Stomach (tissue), 9 donors: ENCODE data around the gene GNAT3. TPM values are rescaled to one million over a fixed set of nuclear protein-coding genes. Genes with fewer than 3 reads are reported as not detected.
A peak's percentile ranks its signal among the peaks of the same experiment; 100 is the strongest.

Experiments used
- DNase-seq, 2 donors: peaks; one replicate each; pipeline versions ENCODE4 v3.0.0 to v3.0.0-alpha.2; 2013 to 2019
- H3K27ac ChIP-seq, 5 donors: fragments of 200-600 bp in 4 of 5; sonication (generic) in 4 of 5; one replicate each; pipeline ENCODE4 v1.5.1; 2013 to 2019; ENCODE audit warnings: mild to moderate bottlenecking in 1 of 5, moderate library complexity in 1 of 5
- H3K27me3 ChIP-seq, 3 donors: fragments of 200-600 bp; sonication (generic); one replicate each; pipeline ENCODE4 v1.5.1; 2017 to 2019; ENCODE audit warnings: mixed run types in 1 of 3
- H3K36me3 ChIP-seq, 4 donors: fragments of 200-600 bp; sonication (generic); 1 replicate in 3 of 4; 2 replicates in 1 of 4; pipeline ENCODE4 v1.5.1; 2016 to 2019
- H3K4me1 ChIP-seq, 4 donors: fragments of 200-600 bp; sonication (generic); one replicate each; pipeline ENCODE4 v1.5.1; 2016 to 2019
- H3K4me3 ChIP-seq, 4 donors: fragments of 200-600 bp; sonication (generic) in 3 of 4; one replicate each; pipeline ENCODE4 v1.5.1; 2016 to 2019; ENCODE audit warnings: mild to moderate bottlenecking in 1 of 4
- H3K9me3 ChIP-seq, 4 donors: fragments of 200-600 bp; sonication (generic); one replicate each; pipeline ENCODE4 v1.5.1; 2016 to 2019
- EP300 ChIP-seq: sonication (generic); formaldehyde crosslinking; IDR thresholded peaks from one replicate; pipeline ENCODE4 v1.6.1; 2017; ENCODE audit warnings: antibody characterized with exemption
- POLR2A ChIP-seq, 4 donors: fragments of 450-650 bp; IDR thresholded peaks; one replicate each; pipeline ENCODE4 v1.6.1; 2016; ENCODE audit warnings: antibody characterized with exemption in 4 of 4, control low read depth in 2 of 4, mild to moderate bottlenecking in 1 of 4, moderate library complexity in 1 of 4
- POLR2AphosphoS5 ChIP-seq, 3 donors: sonication (generic); formaldehyde crosslinking; IDR thresholded peaks; one replicate each; pipeline ENCODE4 v1.6.1; 2016; ENCODE audit warnings: antibody characterized with exemption in 3 of 3
- WGBS, 5 donors: extraction: QIAGEN DNeasy Blood & Tissue Kit in 3 of 5; methylation state at CpG; one replicate each; pipeline versions ENCODE4 v1.1.5 to v1.1.7; 2013 to 2018; 5-methylcytosine and 5-hydroxymethylcytosine counted together
- intact Hi-C: fragments of 100-400 bp; cut with DNase I; formaldehyde crosslinking; loops from one replicate; pipeline ENCODE4 v1.15.1; 2023; ENCODE audit warnings: low total_unique reads
- polyA plus RNA-seq, 3 donors: library from polyadenylated mRNA; stranded (reverse); fragments of 200-250 nt; gene quantifications; one replicate each; pipeline ENCODE4 v1.2.3, GENCODE V29; 2013
- total RNA-seq, 5 donors: library from RNA; depleted of rRNA; stranded (reverse); fragments of >200 nt; gene quantifications; one replicate each; pipeline versions ENCODE4 v1.1.0 to v1.2.3, GENCODE V29; 2014 to 2016
- TF ChIP-seq, protein P1 (sequence below), 7 experiments: fragments of 450-650 bp in 4 of 7; fragments of 200-600 bp in 3 of 7; sonication (generic) in 3 of 7; IDR thresholded peaks; one replicate each; pipeline ENCODE4 v1.5.1; 2016 to 2019; ENCODE audit warnings: antibody characterized with exemption in 7 of 7, control low read depth in 2 of 7, mild to moderate bottlenecking in 1 of 7
- donor health status: healthy with polysubstance abuse.
- donor health status: Bipolar disorder and iron deficiency.
- donor health status: healthy.

GNAT3 gene
- total and polyA plus RNA-seq, 8 donors = not detected

- H3K36me3 ChIP-seq = no peaks in the 10 kb centered on the region
- H3K4me3 ChIP-seq = no peak overlapping the region
- intact Hi-C loops = no loop called here
- H3K9me3 ChIP-seq = peaks cover 0 to 10% (median 0%) of the 10 kb centered on the region in 4 donors
- TF ChIP-seq POLR2A (IDR thresholded peaks at IDR 0.05) = no peak
- TF ChIP-seq EP300 = no peak
- TF ChIP-seq POLR2AphosphoS5 (IDR thresholded peaks at IDR 0.05) = no peak
- TF ChIP-seq, protein P1, sequence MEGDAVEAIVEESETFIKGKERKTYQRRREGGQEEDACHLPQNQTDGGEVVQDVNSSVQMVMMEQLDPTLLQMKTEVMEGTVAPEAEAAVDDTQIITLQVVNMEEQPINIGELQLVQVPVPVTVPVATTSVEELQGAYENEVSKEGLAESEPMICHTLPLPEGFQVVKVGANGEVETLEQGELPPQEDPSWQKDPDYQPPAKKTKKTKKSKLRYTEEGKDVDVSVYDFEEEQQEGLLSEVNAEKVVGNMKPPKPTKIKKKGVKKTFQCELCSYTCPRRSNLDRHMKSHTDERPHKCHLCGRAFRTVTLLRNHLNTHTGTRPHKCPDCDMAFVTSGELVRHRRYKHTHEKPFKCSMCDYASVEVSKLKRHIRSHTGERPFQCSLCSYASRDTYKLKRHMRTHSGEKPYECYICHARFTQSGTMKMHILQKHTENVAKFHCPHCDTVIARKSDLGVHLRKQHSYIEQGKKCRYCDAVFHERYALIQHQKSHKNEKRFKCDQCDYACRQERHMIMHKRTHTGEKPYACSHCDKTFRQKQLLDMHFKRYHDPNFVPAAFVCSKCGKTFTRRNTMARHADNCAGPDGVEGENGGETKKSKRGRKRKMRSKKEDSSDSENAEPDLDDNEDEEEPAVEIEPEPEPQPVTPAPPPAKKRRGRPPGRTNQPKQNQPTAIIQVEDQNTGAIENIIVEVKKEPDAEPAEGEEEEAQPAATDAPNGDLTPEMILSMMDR (IDR thresholded peaks at IDR 0.05) = no peak
- WGBS, 5 donors = 86 to 97% (median 93%) methylated on average over 2 of the region's 2 CpGs
- no peak for DNase-seq
- H3K27ac ChIP-seq = no peak overlapping the region
- H3K4me1 ChIP-seq = peaks cover 0 to 8% (median 0%) of the 10 kb centered on the region in 4 donors
- H3K27me3 ChIP-seq = no peaks in the 10 kb centered on the region
Measured at GRCh38 chr7:80528689-80529088, 16.8 kb upstream of the GNAT3 start.

DNA sequence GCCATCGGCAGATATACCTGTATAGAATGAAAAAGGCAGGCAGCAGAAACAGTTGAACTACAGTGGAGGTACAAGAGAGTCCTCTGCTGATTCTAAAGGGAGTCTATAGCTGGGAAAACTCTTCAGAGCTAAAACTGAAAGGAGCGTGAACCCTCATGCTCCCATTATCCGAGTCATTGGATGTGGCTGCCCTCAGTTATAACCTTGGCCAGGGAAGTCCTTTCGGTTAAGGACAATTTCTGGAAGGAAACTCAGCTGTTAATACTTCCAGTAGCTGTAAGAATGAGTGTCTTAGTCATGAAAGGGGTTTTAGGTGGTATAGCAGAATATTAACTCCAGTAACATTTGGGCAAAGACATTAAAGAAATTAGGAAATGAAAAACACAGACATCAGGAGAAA is 14.6 kb upstream of the GNAT3 start:
- H3K9me3 ChIP-seq = no peaks in the 10 kb centered on the region
- H3K36me3 ChIP-seq = no peaks in the 10 kb centered on the region
- H3K4me3 ChIP-seq = no peak overlapping the region
- TF ChIP-seq, protein P1 (IDR thresholded peaks at IDR 0.05) = no peak
- no peak for TF ChIP-seq POLR2A (IDR thresholded peaks at IDR 0.05)
- no peak for TF ChIP-seq EP300
- no peak for TF ChIP-seq POLR2AphosphoS5 (IDR thresholded peaks at IDR 0.05)
- no peak for DNase-seq
- intact Hi-C loops = no loop called here
- WGBS, 5 donors = 25 to 50% (median 42%) methylated on average over 4 of the region's 4 CpGs
- H3K4me1 ChIP-seq = peaks cover 0 to 8% (median 0%) of the 10 kb centered on the region in 4 donors
- no peak overlapping the region for H3K27ac ChIP-seq
- H3K27me3 ChIP-seq = no peaks in the 10 kb centered on the region

- no peak for TF ChIP-seq EP300
- peak in 1 of 3 donors; percentile 16 for TF ChIP-seq POLR2AphosphoS5 (IDR thresholded peaks at IDR 0.05)
- no peaks in the 10 kb centered on the region for H3K9me3 ChIP-seq
- DNase-seq = peak in 1 of 2 donors; percentile 40
- H3K27ac ChIP-seq = no peak overlapping the region
- H3K4me1 ChIP-seq = peaks cover 0 to 8% (median 0%) of the 10 kb centered on the region in 4 donors
- intact Hi-C loops = no loop called here
- 44 to 70% (median 62%) methylated on average over 9 of the region's 9 CpGs for WGBS, 5 donors
- no peak overlapping the region for H3K4me3 ChIP-seq
- no peaks in the 10 kb centered on the region for H3K27me3 ChIP-seq
- H3K36me3 ChIP-seq = no peaks in the 10 kb centered on the region
Measured at GRCh38 chr7:80524693-80525092, 12.8 kb upstream of the GNAT3 start.

- H3K4me3 ChIP-seq = no peak overlapping the region
- intact Hi-C loops = no loop called here
- 65 to 100% (median 78%) methylated on average over 2 of the region's 2 CpGs for WGBS, 5 donors
- H3K4me1 ChIP-seq = peaks cover 0 to 11% (median 5%) of the 10 kb centered on the region in 4 donors
- DNase-seq = no peak
- no peaks in the 10 kb centered on the region for H3K9me3 ChIP-seq
- TF ChIP-seq POLR2AphosphoS5 (IDR thresholded peaks at IDR 0.05) (no peak), EP300 (no peak), POLR2A (IDR thresholded peaks at IDR 0.05) (no peak)
- TF ChIP-seq, protein P1 (IDR thresholded peaks at IDR 0.05) = no peak
- H3K36me3 ChIP-seq = no peaks in the 10 kb centered on the region
- no peaks in the 10 kb centered on the region for H3K27me3 ChIP-seq
- no peak overlapping the region for H3K27ac ChIP-seq
Measured at GRCh38 chr7:80521809-80522208, 9.9 kb upstream of the GNAT3 start.

DNA sequence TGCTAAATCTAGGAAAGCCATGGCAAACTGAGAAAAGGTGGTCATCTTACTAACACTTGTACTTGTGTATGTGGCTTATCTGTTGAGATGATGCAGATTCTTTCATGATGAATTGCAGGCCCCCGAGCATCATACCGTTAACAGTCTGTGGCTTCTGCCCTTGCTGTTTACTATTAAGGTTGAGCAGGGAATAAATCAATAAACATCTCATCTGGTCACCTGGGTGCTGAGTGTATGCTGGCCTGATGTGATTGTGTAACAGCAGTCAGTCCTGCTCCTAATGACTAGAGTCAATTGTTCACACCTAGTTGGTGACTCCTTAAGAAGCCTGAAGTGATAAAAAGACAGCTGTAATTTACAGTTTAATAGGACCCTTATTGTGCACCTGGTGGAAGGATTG is 8.3 kb upstream of the GNAT3 start:
- no peak overlapping the region for H3K4me3 ChIP-seq
- no peaks in the 10 kb centered on the region for H3K9me3 ChIP-seq
- H3K4me1 ChIP-seq = peaks cover 0 to 16% (median 7%) of the 10 kb centered on the region in 4 donors
- 73 to 89% (median 76%) methylated on average over 2 of the region's 2 CpGs for WGBS, 5 donors
- no peaks in the 10 kb centered on the region for H3K27me3 ChIP-seq
- DNase-seq = no peak
- TF ChIP-seq POLR2AphosphoS5 (IDR thresholded peaks at IDR 0.05) (no peak), EP300 (no peak), POLR2A (IDR thresholded peaks at IDR 0.05) (no peak)
- no peaks in the 10 kb centered on the region for H3K36me3 ChIP-seq
- intact Hi-C loops = no loop called here
- no peak overlapping the region for H3K27ac ChIP-seq
